WTC11 (cell line): ENCODE measurements around the gene TXNDC5. TPM values are rescaled to one million over a fixed set of nuclear protein-coding genes. Genes with fewer than 3 reads are reported as not detected.

Source experiments
- ATAC-seq: fragments of 200-7000 bp; cut with Tn5 transposase; 2 replicates; pipeline ENCODE4 v1.10.0; 2021; ENCODE audit warnings: mild to moderate bottlenecking, moderate library complexity
- CTCF ChIA-PET: fragments of 300-600 bp; sonication (Branson Sonifier 250); formaldehyde crosslinking; loops from one replicate; lab custom pipeline; 2021; ENCODE audit warnings: antibody characterized with exemption; lab: Charles Lee
- POLR2A ChIA-PET: fragments of 350-600 bp; sonication (Branson Sonifier 250); formaldehyde crosslinking; loops from one replicate; lab custom pipeline; 2021; ENCODE audit warnings: antibody characterized with exemption; lab: Charles Lee
- DNase-seq: peaks from one replicate; pipeline ENCODE4 v3.0.0; 2021; ENCODE audit warnings: low spot score
- H3K27ac Mint-ChIP-seq: 2 replicates; pipeline ENCODE4 v1.8.0; 2021; ENCODE audit warnings: mixed read lengths
- H3K27me3 Mint-ChIP-seq: 2 replicates; pipeline ENCODE4 v1.8.0; 2021; ENCODE audit warnings: low read depth, mild to moderate bottlenecking, moderate library complexity, mixed read lengths
- H3K36me3 Mint-ChIP-seq: 2 replicates; pipeline ENCODE4 v1.8.0; 2021; ENCODE audit warnings: mixed read lengths
- H3K4me1 Mint-ChIP-seq: 2 replicates; pipeline ENCODE4 v1.8.0; 2022; ENCODE audit warnings: mixed read lengths
- H3K4me3 Mint-ChIP-seq: 2 replicates; pipeline ENCODE4 v1.8.0; 2021; ENCODE audit warnings: mild to moderate bottlenecking, moderate library complexity, mixed read lengths
- H3K9me3 Mint-ChIP-seq: 2 replicates; pipeline ENCODE4 v1.8.0; 2021; ENCODE audit warnings: mixed read lengths
- AFF4 ChIP-seq: sonication (generic); formaldehyde crosslinking; IDR thresholded peaks from 2 replicates; pipeline ENCODE4 v1.8.1; 2023; ENCODE audit warnings: mild to moderate bottlenecking, missing genetic modification reagents, borderline replicate concordance
- AR ChIP-seq: fragments of 250-450 bp; sonication (Bioruptor Pico); IDR thresholded peaks from 2 replicates; pipeline ENCODE4 v1.9.0; 2021; ENCODE audit warnings: mild to moderate bottlenecking
- ARID4B ChIP-seq: sonication (generic); formaldehyde crosslinking; IDR thresholded peaks from 2 replicates; pipeline ENCODE4 v1.8.0; 2023; ENCODE audit warnings: missing genetic modification reagents, mild to moderate bottlenecking, borderline replicate concordance
- ATF2 ChIP-seq: sonication (generic); formaldehyde crosslinking; IDR thresholded peaks from 2 replicates; pipeline ENCODE4 v1.8.1; 2022; ENCODE audit warnings: low read depth, missing genetic modification reagents, borderline replicate concordance
- CDX4 ChIP-seq: fragments of 250-450 bp; sonication (Bioruptor Pico); IDR thresholded peaks from 2 replicates; pipeline ENCODE4 v1.9.0; 2021; ENCODE audit warnings: moderate library complexity, mild to moderate bottlenecking, inconsistent platforms, borderline replicate concordance
- E2F4 ChIP-seq: sonication (generic); formaldehyde crosslinking; IDR thresholded peaks from 2 replicates; pipeline ENCODE4 v1.8.1; 2022; ENCODE audit warnings: low read depth, mild to moderate bottlenecking, moderate library complexity, missing genetic modification reagents, borderline replicate concordance
- GTF2I ChIP-seq: fragments of 250-450 bp; sonication (Bioruptor Pico); conservative IDR thresholded peaks from 2 replicates; pipeline ENCODE4 v1.4.0; 2021; ENCODE audit warnings: mild to moderate bottlenecking
- JAZF1 ChIP-seq: fragments of 250-450 bp; sonication (Bioruptor Pico); IDR thresholded peaks from 2 replicates; pipeline ENCODE4 v1.9.0; 2021; ENCODE audit warnings: moderate library complexity, mild to moderate bottlenecking, inconsistent platforms
- PRRX2 ChIP-seq: fragments of 250-450 bp; sonication (Bioruptor Pico); IDR thresholded peaks from 2 replicates; pipeline ENCODE4 v1.8.0; 2021; ENCODE audit warnings: mild to moderate bottlenecking
- SMAD4 ChIP-seq: sonication (generic); formaldehyde crosslinking; IDR thresholded peaks from 2 replicates; pipeline ENCODE4 v1.8.0; 2022; ENCODE audit warnings: mild to moderate bottlenecking, missing genetic modification reagents
- USF1 ChIP-seq: sonication (generic); formaldehyde crosslinking; IDR thresholded peaks from 2 replicates; pipeline ENCODE4 v1.8.0; 2022; ENCODE audit warnings: mild to moderate bottlenecking, missing genetic modification reagents
- USF2 ChIP-seq: sonication (generic); formaldehyde crosslinking; IDR thresholded peaks from 2 replicates; pipeline ENCODE4 v1.8.1; 2023; ENCODE audit warnings: mild to moderate bottlenecking, missing genetic modification reagents, moderate library complexity
- ZNF423 ChIP-seq: fragments of 250-450 bp; sonication (Bioruptor Pico); IDR thresholded peaks from 2 replicates; pipeline ENCODE4 v2.1.2; 2022; ENCODE audit warnings: mild to moderate bottlenecking, moderate library complexity
- ZSCAN18 ChIP-seq: fragments of 250-450 bp; sonication (Bioruptor Pico); IDR thresholded peaks from 2 replicates; pipeline ENCODE4 v2.1.2; 2022; ENCODE audit warnings: mild to moderate bottlenecking, moderate library complexity
- total RNA-seq: library from RNA; stranded (reverse); gene quantifications from 3 replicates; pipeline ENCODE4 v1.2.3, GENCODE V29; 2021

The TXNDC5 gene
- total RNA-seq, 1 experiment from 2014 or later, result 141 TPM

- TF ChIP-seq ATF2 (CRISPR knock-in tag) (no peak), USF1 (CRISPR knock-in tag) (no peak), AR (CRISPR knock-in tag) (no peak), CDX4 (CRISPR knock-in tag) (no peak), E2F4 (CRISPR knock-in tag) (no peak), SMAD4 (CRISPR knock-in tag) (no peak), GTF2I (CRISPR knock-in tag) (no peak), PRRX2 (CRISPR knock-in tag) (no peak), ZNF423 (no peak), JAZF1 (CRISPR knock-in tag) (no peak), ARID4B (CRISPR knock-in tag) (no peak)
- no peak for ATAC-seq
- DNase-seq, result no peak
- Mint-ChIP-seq H3K27me3 (no peaks in the 10 kb centered on the region; the same call in 1 of the 2 replicates), H3K4me1 (no peaks in the 10 kb centered on the region), H3K4me3 (no peak overlapping the region), H3K27ac (no peak overlapping the region), H3K36me3 (no peaks in the 10 kb centered on the region), H3K9me3 (peaks cover 6% of the 10 kb centered on the region; the same call in 1 of the 2 replicates)
- POLR2A ChIA-PET, result no interaction called here
- CTCF ChIA-PET, result interaction anchor here (0.9 kb wide), 1 partner anchor 47 kb away, joined by 3 read pairs; no protein-coding TSS in a partner anchor
These were observed 29.3 kb upstream of the TXNDC5 start for GRCh38 chr6:7939864-7940228.

- ChIA-PET POLR2A (no interaction called here), CTCF (interaction anchor here (0.6 to 0.9 kb wide), 2 partner anchors 38 to 47 kb away, joined by 3 read pairs; no protein-coding TSS in a partner anchor)
- no peaks in the 10 kb centered on the region for H3K4me1 Mint-ChIP-seq
- H3K9me3 Mint-ChIP-seq, result peaks cover 6% of the 10 kb centered on the region; the same call in 1 of the 2 replicates
- H3K27me3 Mint-ChIP-seq, result no peaks in the 10 kb centered on the region; the same call in 1 of the 2 replicates
- H3K36me3 Mint-ChIP-seq, result no peaks in the 10 kb centered on the region
- H3K4me3 Mint-ChIP-seq, result no peak overlapping the region
- DNase-seq (no peak), ATAC-seq (no peak)
- H3K27ac Mint-ChIP-seq, result no peak overlapping the region
- no peak for TF ChIP-seq ZSCAN18 (CRISPR knock-in tag)
- TF ChIP-seq USF2 (CRISPR knock-in tag), result no peak
- no peak for TF ChIP-seq AFF4 (CRISPR knock-in tag)
These were observed 28.7 kb upstream of the TXNDC5 start for GRCh38 chr6:7939184-7939863.
